HUES6 (cell line): Measurements from ENCODE around the gene PDS5A.
"Not testable (repeated sequence)": the region's sequence is repeated elsewhere in the genome, so short reads cannot be mapped to it uniquely, and the experiment has no call there.

ENCODE experiments used
- H3K27ac ChIP-seq: 2 replicates; pipeline ENCODE4 v1.7.0; 2013; ENCODE audit warnings: low read depth, mild to moderate bottlenecking, low read length, inconsistent platforms
- H3K27me3 ChIP-seq: 2 replicates; pipeline ENCODE4 v1.6.1; 2013; ENCODE audit warnings: low read length; ENCODE audit not compliant: control insufficient read depth, insufficient read depth
- H3K36me3 ChIP-seq: 2 replicates; pipeline ENCODE4 v1.6.1; 2013; ENCODE audit warnings: low read length; ENCODE audit not compliant: control insufficient read depth, insufficient read depth
- H3K4me1 ChIP-seq: 2 replicates; pipeline ENCODE4 v1.6.1; 2013; ENCODE audit warnings: low read length; ENCODE audit not compliant: control insufficient read depth, insufficient read depth
- H3K4me3 ChIP-seq: 2 replicates; pipeline ENCODE4 v1.5.1; 2013; ENCODE audit warnings: low read depth, low read length
- H3K9ac ChIP-seq: one replicate; pipeline ENCODE4 v1.6.1; 2013; ENCODE audit warnings: mild to moderate bottlenecking, low read length
- H3K9me3 ChIP-seq: 2 replicates; pipeline ENCODE4 v1.6.1; 2013; ENCODE audit warnings: low read depth, low read length; ENCODE audit not compliant: control insufficient read depth, insufficient read depth

The PDS5A gene, protein sequence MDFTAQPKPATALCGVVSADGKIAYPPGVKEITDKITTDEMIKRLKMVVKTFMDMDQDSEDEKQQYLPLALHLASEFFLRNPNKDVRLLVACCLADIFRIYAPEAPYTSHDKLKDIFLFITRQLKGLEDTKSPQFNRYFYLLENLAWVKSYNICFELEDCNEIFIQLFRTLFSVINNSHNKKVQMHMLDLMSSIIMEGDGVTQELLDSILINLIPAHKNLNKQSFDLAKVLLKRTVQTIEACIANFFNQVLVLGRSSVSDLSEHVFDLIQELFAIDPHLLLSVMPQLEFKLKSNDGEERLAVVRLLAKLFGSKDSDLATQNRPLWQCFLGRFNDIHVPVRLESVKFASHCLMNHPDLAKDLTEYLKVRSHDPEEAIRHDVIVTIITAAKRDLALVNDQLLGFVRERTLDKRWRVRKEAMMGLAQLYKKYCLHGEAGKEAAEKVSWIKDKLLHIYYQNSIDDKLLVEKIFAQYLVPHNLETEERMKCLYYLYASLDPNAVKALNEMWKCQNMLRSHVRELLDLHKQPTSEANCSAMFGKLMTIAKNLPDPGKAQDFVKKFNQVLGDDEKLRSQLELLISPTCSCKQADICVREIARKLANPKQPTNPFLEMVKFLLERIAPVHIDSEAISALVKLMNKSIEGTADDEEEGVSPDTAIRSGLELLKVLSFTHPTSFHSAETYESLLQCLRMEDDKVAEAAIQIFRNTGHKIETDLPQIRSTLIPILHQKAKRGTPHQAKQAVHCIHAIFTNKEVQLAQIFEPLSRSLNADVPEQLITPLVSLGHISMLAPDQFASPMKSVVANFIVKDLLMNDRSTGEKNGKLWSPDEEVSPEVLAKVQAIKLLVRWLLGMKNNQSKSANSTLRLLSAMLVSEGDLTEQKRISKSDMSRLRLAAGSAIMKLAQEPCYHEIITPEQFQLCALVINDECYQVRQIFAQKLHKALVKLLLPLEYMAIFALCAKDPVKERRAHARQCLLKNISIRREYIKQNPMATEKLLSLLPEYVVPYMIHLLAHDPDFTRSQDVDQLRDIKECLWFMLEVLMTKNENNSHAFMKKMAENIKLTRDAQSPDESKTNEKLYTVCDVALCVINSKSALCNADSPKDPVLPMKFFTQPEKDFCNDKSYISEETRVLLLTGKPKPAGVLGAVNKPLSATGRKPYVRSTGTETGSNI (N-terminal part only)

DNA sequence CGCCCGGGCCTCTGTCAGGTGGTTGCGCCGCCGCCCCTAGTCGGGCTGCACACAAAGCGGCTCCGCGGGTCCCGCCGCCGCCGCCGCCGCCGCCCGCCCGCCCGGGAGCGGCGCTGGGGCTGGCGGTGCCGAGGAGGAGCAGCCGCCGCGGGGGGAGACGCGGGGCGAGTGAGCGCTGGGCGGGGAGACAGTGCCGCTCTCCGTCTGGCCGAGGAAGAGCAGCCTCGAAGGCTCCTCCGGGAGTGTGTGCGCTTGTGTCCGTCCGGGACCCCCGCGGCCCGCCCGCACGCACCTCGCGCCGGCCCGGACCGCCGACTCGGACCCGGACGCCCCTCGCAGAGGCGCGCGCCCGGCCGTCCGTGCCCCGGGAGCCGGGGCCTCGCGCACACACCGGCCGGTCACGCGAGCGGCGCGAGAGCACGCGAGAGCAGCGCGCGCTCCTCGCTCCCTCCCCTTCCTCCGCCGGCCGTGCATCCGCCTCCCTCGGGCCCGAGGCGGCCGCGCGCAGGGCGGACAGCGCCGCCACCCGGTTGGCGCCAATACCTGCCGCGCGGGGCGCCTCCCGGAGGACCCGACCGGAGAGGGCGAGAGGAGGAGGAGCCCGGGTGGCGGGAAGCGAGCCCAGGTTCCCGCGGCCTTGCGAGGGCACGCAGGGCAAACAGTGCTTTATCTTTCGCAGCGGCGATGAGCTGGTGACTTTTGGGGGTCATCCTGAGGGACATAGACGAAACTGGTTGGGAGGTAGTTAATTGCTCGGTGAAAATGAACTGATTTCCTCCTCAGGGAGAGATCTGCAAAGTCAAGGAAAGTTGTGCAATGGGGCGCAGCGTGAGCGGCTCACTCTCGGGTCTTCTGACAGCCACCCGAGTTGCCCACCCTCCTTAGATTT lies at the start of gene PDS5A:
TSS of gene PDS5A (minus strand) at position 423 of the 889 bp plus-strand sequence. CDS start 1,334 bp downstream, outside the sequence.
- H3K4me1 ChIP-seq, result peaks cover 10% of the 10 kb centered on the region
- peak within 1 kb of the TSS; percentile 97 for H3K9ac ChIP-seq
- peak within 1 kb of the TSS; percentile 95 for H3K4me3 ChIP-seq
- no peaks in the 10 kb centered on the region for H3K9me3 ChIP-seq
- H3K27ac ChIP-seq, result peak within 1 kb of the TSS; percentile 90
- no peaks in the 10 kb centered on the region for H3K27me3 ChIP-seq
- H3K36me3 ChIP-seq, result peaks cover 24% of the 10 kb centered on the region

DNA sequence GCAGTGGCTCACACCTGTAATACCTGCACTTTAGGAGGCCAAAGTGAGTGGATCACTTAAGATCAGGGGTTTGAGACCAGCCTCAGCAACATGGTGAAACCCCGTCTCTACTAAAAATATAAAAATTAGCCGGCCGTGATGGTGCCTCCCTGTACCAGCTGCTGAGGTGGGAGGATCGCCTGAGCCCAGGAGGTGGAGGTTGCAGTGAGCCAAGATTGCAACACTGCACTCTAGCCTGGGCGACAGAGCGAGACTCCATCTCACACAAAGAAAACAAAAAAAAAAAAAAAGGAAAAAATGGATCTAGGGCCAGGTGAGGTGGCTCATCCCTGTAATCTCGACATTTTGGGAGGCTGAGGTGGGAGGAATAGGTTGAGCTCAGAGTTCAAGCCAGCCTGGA lies 46.3 kb upstream of the PDS5A start:
- not testable (repeated sequence) for H3K27ac ChIP-seq

DNA sequence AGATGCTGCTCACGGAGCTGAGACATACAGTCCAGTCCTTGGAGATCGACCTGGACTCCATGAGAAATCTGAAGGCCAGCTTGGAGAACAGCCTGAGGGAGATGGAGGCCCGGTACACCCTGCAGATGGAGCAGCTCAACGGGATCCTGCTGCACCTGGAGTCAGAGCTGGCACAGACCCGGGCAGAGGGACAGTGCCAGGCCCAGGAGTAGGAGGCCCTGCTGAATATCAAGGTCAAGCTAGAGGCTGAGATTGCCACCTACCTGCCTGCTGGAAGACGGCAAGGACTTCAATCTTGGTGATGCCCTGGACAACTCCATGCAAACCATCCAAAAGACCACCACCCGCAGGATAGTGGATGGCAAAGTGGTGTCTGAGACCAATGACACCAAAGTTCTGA lies 43.4 kb upstream of the PDS5A start:
- not testable (repeated sequence) for H3K4me1 ChIP-seq, H3K27me3 ChIP-seq, H3K9me3 ChIP-seq, H3K36me3 ChIP-seq, H3K4me3 ChIP-seq, H3K9ac ChIP-seq, H3K27ac ChIP-seq

More for the DNA sequence above, 46.3 kb upstream of the PDS5A start:
- not testable (repeated sequence) for H3K4me3 ChIP-seq, H3K9me3 ChIP-seq, H3K36me3 ChIP-seq, H3K27me3 ChIP-seq, H3K4me1 ChIP-seq, H3K9ac ChIP-seq

DNA sequence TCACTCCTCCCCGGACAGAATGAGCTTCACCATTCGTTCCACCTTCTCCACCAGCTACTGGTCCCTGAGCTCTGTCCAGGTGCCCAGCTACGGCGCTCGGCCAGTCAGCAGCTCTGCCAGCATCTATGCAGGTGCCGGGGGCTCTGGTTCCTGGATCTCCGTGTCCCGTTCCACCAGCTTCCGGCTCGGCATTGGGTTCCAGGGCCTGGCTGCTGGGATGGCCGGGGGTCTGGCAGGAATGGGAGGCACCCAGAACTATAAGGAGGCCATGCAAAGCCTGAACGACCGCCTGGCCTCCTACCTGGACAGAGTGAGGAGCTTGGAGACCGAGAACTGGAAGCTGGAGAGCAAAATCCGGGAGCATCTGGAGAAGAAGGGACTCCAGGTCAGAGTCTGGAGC lies 42.5 kb upstream of the PDS5A start:
- Histone ChIP-seq H3K4me1 (no peaks in the 10 kb centered on the region), H3K27me3 (no peaks in the 10 kb centered on the region), H3K4me3 (no peak overlapping the region)

DNA sequence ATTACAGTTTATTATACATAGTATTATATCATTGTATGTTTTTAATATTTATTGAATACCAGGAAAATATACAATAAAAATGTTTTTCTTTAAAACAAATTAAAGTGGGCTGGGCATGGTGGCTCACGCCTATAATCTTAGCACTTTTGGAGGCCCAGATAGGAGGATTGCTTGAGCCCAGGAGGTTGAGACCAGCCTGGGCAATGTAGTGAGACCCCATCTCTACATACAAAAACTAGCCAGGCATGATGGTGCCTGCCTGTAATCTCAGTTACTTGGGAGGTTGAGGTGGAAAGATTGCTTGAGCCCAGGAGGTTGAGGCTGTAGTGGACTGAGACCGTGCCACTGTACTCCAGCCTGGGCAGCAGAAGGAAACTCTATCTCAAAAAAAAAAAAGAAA lies 38.3 kb upstream of the PDS5A start:
- no peaks in the 10 kb centered on the region for H3K4me1 ChIP-seq
- peaks cover 2% of the 10 kb centered on the region; the same call in 1 of the 2 replicates for H3K9me3 ChIP-seq
- H3K27ac ChIP-seq, result no peak overlapping the region
- no peaks in the 10 kb centered on the region for H3K27me3 ChIP-seq
- no peak overlapping the region for H3K4me3 ChIP-seq
- H3K9ac ChIP-seq, result no peak overlapping the region
- no peaks in the 10 kb centered on the region for H3K36me3 ChIP-seq

More for the DNA sequence above, 42.5 kb upstream of the PDS5A start:
- Histone ChIP-seq H3K27ac (no peak overlapping the region), H3K36me3 (no peaks in the 10 kb centered on the region), H3K9me3 (peaks cover 2% of the 10 kb centered on the region; the same call in 1 of the 2 replicates), H3K9ac (no peak overlapping the region)

DNA sequence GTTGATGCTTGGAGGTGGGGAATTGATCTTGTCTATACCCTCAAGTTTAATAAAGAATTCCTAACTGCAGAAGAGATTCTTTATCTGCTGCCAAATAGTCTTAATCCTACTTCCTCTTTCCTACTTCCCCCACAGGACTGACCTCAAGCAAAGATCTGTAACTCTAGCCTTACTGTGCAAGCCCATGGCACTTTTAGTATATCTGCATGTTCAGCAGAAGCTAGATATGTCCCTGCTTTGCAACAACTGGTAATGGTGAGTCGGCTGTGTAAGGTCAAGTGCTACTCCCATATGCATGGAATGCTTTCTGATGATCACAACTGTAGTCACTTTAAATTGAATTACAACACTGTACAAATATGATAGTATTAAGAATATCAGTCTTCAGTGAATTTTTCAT lies 26.3 kb upstream of the PDS5A start:
- Histone ChIP-seq H3K9me3 (peaks cover 3% of the 10 kb centered on the region; the same call in 1 of the 2 replicates), H3K4me3 (no peak overlapping the region), H3K27me3 (no peaks in the 10 kb centered on the region), H3K36me3 (no peaks in the 10 kb centered on the region), H3K4me1 (no peaks in the 10 kb centered on the region), H3K27ac (no peak overlapping the region), H3K9ac (no peak overlapping the region)

DNA sequence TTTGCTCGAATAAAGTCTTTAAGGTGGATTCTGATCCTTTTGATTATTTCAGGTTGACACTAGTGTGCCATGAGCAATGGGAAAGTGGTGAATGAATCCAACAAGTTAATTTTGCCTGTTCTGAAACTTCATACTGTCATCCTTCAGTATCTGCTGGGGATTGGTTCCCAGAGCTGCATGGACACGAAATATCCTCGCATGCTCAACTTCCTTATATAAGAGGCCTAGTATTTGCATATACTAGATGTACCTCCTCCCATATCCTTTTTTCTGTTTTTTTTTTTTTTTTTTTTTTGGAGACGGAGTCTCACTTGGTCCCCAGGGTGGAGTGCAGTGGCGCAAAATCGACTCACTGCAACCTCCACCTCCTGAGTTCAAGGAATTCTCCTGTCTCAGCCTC lies 23.0 kb upstream of the PDS5A start:
- no peaks in the 10 kb centered on the region for H3K27me3 ChIP-seq
- no peaks in the 10 kb centered on the region for H3K9me3 ChIP-seq
- no peaks in the 10 kb centered on the region for H3K36me3 ChIP-seq
- H3K4me1 ChIP-seq, result no peaks in the 10 kb centered on the region
- H3K27ac ChIP-seq, result no peak overlapping the region
- no peak overlapping the region for H3K9ac ChIP-seq
- H3K4me3 ChIP-seq, result no peak overlapping the region

DNA sequence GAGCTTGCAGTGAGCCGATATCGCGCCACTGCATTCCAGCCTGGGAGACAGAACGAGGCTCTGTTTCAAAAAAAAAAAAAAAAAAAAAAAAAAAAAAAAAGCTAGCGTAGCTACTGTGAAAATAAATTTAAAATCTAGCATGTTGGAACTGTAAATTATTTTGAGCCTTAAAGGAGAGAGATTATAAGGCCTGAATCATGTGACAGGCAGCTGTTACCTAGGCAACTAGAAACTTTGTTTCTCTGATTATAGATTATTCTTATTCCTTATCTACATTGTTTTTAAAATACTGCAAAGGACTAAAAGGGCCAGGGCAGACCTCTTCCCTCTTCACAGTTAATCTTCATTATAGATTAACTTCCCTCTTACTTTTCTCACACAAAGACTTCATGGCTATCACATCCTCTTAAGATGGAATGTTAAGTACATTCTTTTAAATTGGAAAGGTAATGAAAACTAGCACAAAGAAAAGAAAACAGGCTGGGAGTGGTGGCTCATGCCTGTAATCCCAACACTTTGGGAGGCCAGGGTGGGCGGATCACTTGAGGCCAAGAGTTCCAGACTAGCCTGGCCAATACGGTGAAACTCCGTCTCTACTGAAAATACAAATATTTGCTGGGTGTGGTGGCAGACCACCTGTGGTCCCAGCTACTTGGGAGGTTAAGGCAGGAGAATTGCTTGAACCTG lies 21.1 kb upstream of the PDS5A start:
- Histone ChIP-seq H3K9me3 (no peaks in the 10 kb centered on the region), H3K4me1 (no peaks in the 10 kb centered on the region), H3K4me3 (no peak overlapping the region), H3K9ac (no peak overlapping the region), H3K27me3 (no peaks in the 10 kb centered on the region), H3K36me3 (no peaks in the 10 kb centered on the region), H3K27ac (no peak overlapping the region)

DNA sequence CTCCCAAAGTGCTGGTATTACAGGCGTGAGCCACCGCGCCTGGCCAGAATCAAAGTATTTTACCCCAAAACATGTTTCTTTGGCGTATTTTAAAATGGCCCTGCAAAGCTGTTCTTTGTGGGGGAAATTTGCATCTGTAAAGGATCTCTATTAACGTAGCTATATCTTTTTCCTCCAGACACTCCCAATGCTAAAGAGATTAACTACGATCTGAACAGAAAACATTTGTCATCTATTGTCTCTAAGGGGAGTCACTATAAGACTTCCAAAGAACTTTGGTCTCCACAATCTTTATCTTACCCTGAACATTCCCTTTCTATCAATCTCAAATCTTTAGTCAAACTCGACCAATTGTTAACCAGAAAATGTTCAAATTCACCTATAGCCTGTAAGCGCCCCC lies 19.1 kb upstream of the PDS5A start:
- Histone ChIP-seq H3K9ac (no peak overlapping the region), H3K4me3 (no peak overlapping the region), H3K4me1 (no peaks in the 10 kb centered on the region), H3K27me3 (no peaks in the 10 kb centered on the region), H3K36me3 (no peaks in the 10 kb centered on the region), H3K27ac (no peak overlapping the region), H3K9me3 (no peaks in the 10 kb centered on the region)

DNA sequence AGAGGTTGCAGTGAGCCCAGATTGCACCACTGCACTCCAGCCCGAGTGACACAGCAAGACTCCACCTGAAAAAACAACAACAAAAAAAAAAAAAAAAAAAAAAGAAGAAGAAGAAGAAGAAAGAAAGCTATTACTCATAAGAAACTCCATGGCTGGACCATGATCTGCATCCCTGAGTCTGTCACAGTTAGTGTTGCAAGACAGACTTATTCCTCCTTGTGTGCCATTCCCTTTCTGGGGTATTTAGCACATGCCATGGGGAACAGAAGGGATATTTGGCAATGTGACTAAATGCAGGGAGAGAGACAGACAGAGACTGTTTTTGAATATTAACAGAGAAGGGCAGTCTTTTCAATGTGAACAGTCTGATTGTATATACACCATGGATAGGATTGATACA lies 16.7 kb upstream of the PDS5A start:
- Histone ChIP-seq H3K4me1 (no peaks in the 10 kb centered on the region), H3K9ac (no peak overlapping the region), H3K36me3 (no peaks in the 10 kb centered on the region), H3K9me3 (no peaks in the 10 kb centered on the region), H3K27me3 (no peaks in the 10 kb centered on the region), H3K27ac (no peak overlapping the region), H3K4me3 (no peak overlapping the region)
